ENCODE results near the gene PAGR1.

PAGR1 gene

DNA sequence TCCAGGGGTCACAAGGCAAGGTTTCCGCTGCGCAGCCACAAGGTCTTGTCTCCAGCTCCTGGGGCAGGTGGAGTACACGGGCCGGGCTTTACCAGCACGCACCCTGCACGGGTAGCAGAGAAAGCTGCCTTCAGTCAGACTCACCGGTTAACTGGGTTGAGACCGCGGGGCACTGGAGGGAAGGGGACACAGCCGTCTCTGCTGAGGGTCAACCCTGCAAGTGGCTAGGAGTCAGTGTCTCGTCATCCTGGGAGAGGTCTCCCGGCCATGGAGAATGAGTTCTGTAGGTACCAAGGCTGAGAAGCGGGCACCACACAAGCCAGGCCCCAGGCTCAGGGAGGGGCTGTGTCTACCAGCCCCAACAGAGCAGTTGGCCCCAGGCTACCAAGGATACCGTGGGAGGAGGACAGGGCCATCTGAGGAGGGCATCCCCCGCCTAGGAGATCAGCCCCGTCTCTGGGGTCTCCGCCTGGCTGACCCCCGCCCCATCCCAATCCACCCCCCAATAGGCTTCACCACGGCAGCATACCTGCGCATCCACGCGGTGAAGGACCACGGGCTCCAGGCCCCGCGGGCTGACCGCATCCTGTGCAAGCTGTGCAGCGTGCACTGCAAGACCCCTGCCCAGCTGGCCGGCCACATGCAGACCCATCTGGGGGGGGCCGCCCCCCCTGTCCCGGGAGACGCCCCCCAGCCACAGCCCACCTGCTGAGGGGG, 6.8 kb upstream of the PAGR1 start:
- TF ChIP-seq ZEB2 (tag by site-specific recombination; IDR thresholded peaks at IDR 0.05), result no peak
- TF ChIP-seq FEZF1 (tag by site-specific recombination; IDR thresholded peaks at IDR 0.05), result no peak
- TF ChIP-seq, protein P1, sequence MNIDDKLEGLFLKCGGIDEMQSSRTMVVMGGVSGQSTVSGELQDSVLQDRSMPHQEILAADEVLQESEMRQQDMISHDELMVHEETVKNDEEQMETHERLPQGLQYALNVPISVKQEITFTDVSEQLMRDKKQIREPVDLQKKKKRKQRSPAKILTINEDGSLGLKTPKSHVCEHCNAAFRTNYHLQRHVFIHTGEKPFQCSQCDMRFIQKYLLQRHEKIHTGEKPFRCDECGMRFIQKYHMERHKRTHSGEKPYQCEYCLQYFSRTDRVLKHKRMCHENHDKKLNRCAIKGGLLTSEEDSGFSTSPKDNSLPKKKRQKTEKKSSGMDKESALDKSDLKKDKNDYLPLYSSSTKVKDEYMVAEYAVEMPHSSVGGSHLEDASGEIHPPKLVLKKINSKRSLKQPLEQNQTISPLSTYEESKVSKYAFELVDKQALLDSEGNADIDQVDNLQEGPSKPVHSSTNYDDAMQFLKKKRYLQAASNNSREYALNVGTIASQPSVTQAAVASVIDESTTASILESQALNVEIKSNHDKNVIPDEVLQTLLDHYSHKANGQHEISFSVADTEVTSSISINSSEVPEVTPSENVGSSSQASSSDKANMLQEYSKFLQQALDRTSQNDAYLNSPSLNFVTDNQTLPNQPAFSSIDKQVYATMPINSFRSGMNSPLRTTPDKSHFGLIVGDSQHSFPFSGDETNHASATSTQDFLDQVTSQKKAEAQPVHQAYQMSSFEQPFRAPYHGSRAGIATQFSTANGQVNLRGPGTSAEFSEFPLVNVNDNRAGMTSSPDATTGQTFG (tag by site-specific recombination; IDR thresholded peaks at IDR 0.05; ENCODE audit: borderline replicate concordance), result no peak
- no peak for TF ChIP-seq KLF16 (tag by site-specific recombination; IDR thresholded peaks at IDR 0.05)
- no peak for TF ChIP-seq ZNF426 (tag by site-specific recombination; IDR thresholded peaks at IDR 0.05)
- no peak for TF ChIP-seq ZNF701 (tag by site-specific recombination; IDR thresholded peaks at IDR 0.05)
- no peak for TF ChIP-seq OSR2 (tag by site-specific recombination; IDR thresholded peaks at IDR 0.05)
- no peak for TF ChIP-seq ZNF404 (tag by site-specific recombination; IDR thresholded peaks at IDR 0.05)
- TF ChIP-seq, protein P2, sequence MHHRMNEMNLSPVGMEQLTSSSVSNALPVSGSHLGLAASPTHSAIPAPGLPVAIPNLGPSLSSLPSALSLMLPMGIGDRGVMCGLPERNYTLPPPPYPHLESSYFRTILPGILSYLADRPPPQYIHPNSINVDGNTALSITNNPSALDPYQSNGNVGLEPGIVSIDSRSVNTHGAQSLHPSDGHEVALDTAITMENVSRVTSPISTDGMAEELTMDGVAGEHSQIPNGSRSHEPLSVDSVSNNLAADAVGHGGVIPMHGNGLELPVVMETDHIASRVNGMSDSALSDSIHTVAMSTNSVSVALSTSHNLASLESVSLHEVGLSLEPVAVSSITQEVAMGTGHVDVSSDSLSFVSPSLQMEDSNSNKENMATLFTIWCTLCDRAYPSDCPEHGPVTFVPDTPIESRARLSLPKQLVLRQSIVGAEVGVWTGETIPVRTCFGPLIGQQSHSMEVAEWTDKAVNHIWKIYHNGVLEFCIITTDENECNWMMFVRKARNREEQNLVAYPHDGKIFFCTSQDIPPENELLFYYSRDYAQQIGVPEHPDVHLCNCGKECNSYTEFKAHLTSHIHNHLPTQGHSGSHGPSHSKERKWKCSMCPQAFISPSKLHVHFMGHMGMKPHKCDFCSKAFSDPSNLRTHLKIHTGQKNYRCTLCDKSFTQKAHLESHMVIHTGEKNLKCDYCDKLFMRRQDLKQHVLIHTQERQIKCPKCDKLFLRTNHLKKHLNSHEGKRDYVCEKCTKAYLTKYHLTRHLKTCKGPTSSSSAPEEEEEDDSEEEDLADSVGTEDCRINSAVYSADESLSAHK (tag by site-specific recombination; IDR thresholded peaks at IDR 0.05), result no peak
- no peak for TF ChIP-seq ZNF664 (tag by site-specific recombination; IDR thresholded peaks at IDR 0.05)
- Histone ChIP-seq H3K4me3 (ENCODE audit: low read depth, low read length) (peak overlapping the region; percentile 67), H3K9me3 (ENCODE audit: control insufficient read depth, insufficient read depth, low read depth, low read length) (no peaks in the 10 kb centered on the region), H3K27ac (ENCODE audit: extremely low read depth, low read depth, low read length) (peak overlapping the region; percentile 100), H3K4me1 (ENCODE audit: control insufficient read depth, insufficient read depth, low read length) (peaks cover 14% of the 10 kb centered on the region), H3K36me3 (ENCODE audit: control insufficient read depth in 2 of 2, insufficient read depth in 1 of 2, low read length in 2 of 2) (peaks cover 0 to 38% of the 10 kb centered on the region in 2 experiments; a peak in 2 of 3 replicates)
- POLR2A ChIA-PET, result interaction anchor here (1.0 to 4.0 kb wide), 5 partner anchors 10 to 152 kb away, joined by 3 to 106 read pairs (median 9); partner anchors contain the start of genes KIF22, MVP, PAGR1 and TMEM219
- CTCF ChIA-PET, result interaction anchor here (1.5 to 3.0 kb wide), 3 partner anchors 10 to 108 kb away, joined by 3 to 23 read pairs (median 13); partner anchors contain the start of gene MVP

DNA sequence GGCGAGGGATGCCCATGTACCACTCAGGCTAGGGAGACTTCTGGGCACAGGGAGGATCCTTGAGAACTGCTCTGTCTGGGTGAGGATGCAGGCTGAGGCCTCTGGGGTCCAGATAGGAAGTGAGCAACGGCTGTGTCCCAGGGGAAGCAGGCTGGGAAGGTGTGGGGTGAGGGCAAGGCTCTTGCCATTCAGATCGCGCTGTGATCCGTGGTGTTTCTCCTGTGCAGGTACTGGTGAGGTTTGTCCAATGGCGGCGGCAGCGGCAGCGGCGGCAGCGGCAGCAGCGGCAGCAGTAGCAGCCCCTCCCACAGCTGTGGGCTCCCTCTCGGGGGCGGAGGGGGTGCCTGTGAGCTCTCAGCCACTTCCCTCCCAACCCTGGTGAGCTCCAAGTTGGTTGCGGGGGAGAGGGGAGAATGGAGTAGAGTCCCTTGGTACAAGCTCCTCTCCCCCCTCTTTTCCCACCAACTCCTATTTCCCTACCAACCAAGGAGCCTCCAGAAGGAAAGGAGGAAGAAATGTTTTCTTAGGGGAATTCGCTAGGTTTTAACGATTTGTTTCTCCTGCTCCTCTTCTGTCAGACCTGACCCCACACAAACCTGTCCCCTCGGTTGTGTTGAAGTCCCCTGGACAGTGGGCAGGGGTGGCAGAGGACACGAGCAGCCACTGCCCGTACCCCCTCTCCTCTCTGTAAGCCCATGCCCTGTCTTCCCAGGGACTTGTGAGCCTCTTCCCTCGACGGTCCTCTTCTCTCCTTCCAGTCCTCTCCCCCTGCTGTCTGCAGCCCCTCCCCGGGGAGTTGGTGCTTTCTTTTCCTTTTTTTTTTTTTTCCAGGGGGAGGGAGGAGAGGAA, 5.9 kb upstream of the PAGR1 start:
- H3K36me3 ChIP-seq (ENCODE audit: control insufficient read depth in 2 of 2, insufficient read depth in 1 of 2, low read length in 2 of 2), result peaks cover 0 to 36% of the 10 kb centered on the region in 2 experiments; a peak in 2 of 3 replicates
- POLR2A ChIA-PET, result interaction anchor here (0.8 to 2.4 kb wide), 7 partner anchors 10 to 1236 kb away, joined by 3 to 10 read pairs (median 4); partner anchors contain the start of genes CDIPT, KIF22, MVP and TAOK2
- H3K4me3 ChIP-seq (ENCODE audit: low read depth, low read length), result no peak overlapping the region; the same call in 1 of the 2 replicates
- CTCF ChIA-PET, result interaction anchor here (0.6 to 2.9 kb wide), 4 partner anchors 9 to 1175 kb away, joined by 4 to 13 read pairs (median 8); partner anchors contain the start of gene MVP
- TF ChIP-seq, protein P3, sequence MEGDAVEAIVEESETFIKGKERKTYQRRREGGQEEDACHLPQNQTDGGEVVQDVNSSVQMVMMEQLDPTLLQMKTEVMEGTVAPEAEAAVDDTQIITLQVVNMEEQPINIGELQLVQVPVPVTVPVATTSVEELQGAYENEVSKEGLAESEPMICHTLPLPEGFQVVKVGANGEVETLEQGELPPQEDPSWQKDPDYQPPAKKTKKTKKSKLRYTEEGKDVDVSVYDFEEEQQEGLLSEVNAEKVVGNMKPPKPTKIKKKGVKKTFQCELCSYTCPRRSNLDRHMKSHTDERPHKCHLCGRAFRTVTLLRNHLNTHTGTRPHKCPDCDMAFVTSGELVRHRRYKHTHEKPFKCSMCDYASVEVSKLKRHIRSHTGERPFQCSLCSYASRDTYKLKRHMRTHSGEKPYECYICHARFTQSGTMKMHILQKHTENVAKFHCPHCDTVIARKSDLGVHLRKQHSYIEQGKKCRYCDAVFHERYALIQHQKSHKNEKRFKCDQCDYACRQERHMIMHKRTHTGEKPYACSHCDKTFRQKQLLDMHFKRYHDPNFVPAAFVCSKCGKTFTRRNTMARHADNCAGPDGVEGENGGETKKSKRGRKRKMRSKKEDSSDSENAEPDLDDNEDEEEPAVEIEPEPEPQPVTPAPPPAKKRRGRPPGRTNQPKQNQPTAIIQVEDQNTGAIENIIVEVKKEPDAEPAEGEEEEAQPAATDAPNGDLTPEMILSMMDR (tag by site-specific recombination; IDR thresholded peaks at IDR 0.05), result no peak
- TF ChIP-seq ZNF155 (tag by site-specific recombination; IDR thresholded peaks at IDR 0.05), result no peak
- TF ChIP-seq SCRT1 (tag by site-specific recombination; IDR thresholded peaks at IDR 0.05; ENCODE audit: borderline replicate concordance), result no peak
- TF ChIP-seq ZNF747 (tag by site-specific recombination; IDR thresholded peaks at IDR 0.05), result no peak
- no peak for TF ChIP-seq ZNF10 (tag by site-specific recombination; IDR thresholded peaks at IDR 0.05)
- no peak for TF ChIP-seq ZNF416 (tag by site-specific recombination; IDR thresholded peaks at IDR 0.05)
- TF ChIP-seq ZNF324 (tag by site-specific recombination; IDR thresholded peaks at IDR 0.05), result no peak
- no peak for TF ChIP-seq ZBTB8A (tag by site-specific recombination; IDR thresholded peaks at IDR 0.05)
- no peak for TF ChIP-seq ZNF350 (tag by site-specific recombination; IDR thresholded peaks at IDR 0.05)
- no peak for TF ChIP-seq ZNF544 (tag by site-specific recombination; IDR thresholded peaks at IDR 0.05)
- TF ChIP-seq ZNF138 (tag by site-specific recombination; IDR thresholded peaks at IDR 0.05; ENCODE audit: borderline replicate concordance), result no peak
- no peak for TF ChIP-seq ZNF19 (tag by site-specific recombination; IDR thresholded peaks at IDR 0.05; ENCODE audit: low read depth)
- no peak for TF ChIP-seq ZNF37A (tag by site-specific recombination; IDR thresholded peaks at IDR 0.05)
- TF ChIP-seq ZNF558 (tag by site-specific recombination; IDR thresholded peaks at IDR 0.05), result no peak
- no peak for TF ChIP-seq ZNF202 (tag by site-specific recombination; IDR thresholded peaks at IDR 0.05; ENCODE audit: borderline replicate concordance)
- no peak for TF ChIP-seq OSR2 (tag by site-specific recombination; IDR thresholded peaks at IDR 0.05)
- no peak for TF ChIP-seq ZFP41 (tag by site-specific recombination; IDR thresholded peaks at IDR 0.05; ENCODE audit: borderline replicate concordance)
- TF ChIP-seq ZNF654 (tag by site-specific recombination; IDR thresholded peaks at IDR 0.05; ENCODE audit: low read depth), result no peak
- H3K27ac ChIP-seq (ENCODE audit: extremely low read depth, low read depth, low read length), result peak overlapping the region; percentile 100
- H3K9me3 ChIP-seq (ENCODE audit: control insufficient read depth, insufficient read depth, low read depth, low read length), result no peaks in the 10 kb centered on the region
- peaks cover 7% of the 10 kb centered on the region for H3K4me1 ChIP-seq (ENCODE audit: control insufficient read depth, insufficient read depth, low read length)
